ENCODE measurements around the gene MEG3.

GRCh38 chr14:100810435-100810834, 15.5 kb upstream of the MEG3 start:
- TF ChIP-seq CTCF (conservative IDR thresholded peaks at IDR 0.05; ENCODE audit: low read length) (no peak), EZH2phosphoT487 (IDR thresholded peaks at IDR 0.05; ENCODE audit: borderline replicate concordance) (no peak)

Data from Loucy (cell line).